BLaER1 (cell line): ENCODE measurements around the gene IDH3G.
A peak's percentile ranks its signal among the peaks of the same experiment; 100 is the strongest.

ENCODE experiments used
- H3K27ac ChIP-seq: shearing (Covaris generic); formaldehyde crosslinking; 2 replicates; pipeline ENCODE4 v1.8.1; 2022
- H3K27me3 ChIP-seq: shearing (Covaris generic); formaldehyde crosslinking; 2 replicates; pipeline ENCODE4 v1.8.1; 2022
- H3K36me3 ChIP-seq: shearing (Covaris generic); formaldehyde crosslinking; 2 replicates; pipeline ENCODE4 v1.8.1; 2022
- H3K4me1 ChIP-seq: shearing (Covaris generic); formaldehyde crosslinking; 2 replicates; pipeline ENCODE4 v1.8.1; 2022
- H3K4me2 ChIP-seq: shearing (Covaris generic); formaldehyde crosslinking; 2 replicates; pipeline ENCODE4 v1.8.1; 2022
- H3K4me3 ChIP-seq: shearing (Covaris generic); formaldehyde crosslinking; 2 replicates; pipeline ENCODE4 v1.8.1; 2022
- H3K9ac ChIP-seq: shearing (Covaris generic); formaldehyde crosslinking; 2 replicates; pipeline ENCODE4 v1.8.1; 2022
- H3K9me3 ChIP-seq: shearing (Covaris generic); formaldehyde crosslinking; 2 replicates; pipeline ENCODE4 v1.8.1; 2022
- H4K20me1 ChIP-seq: shearing (Covaris generic); formaldehyde crosslinking; 2 replicates; pipeline ENCODE4 v1.8.1; 2022
- Cebpa-rat ChIP-seq: shearing (Covaris generic); IDR thresholded peaks from 2 replicates; pipeline ENCODE4 v1.8.1; 2022

The IDH3G gene

GRCh38 chrX:153780678-153781427 is 13.3 kb downstream of the IDH3G start, which contains the start of gene SRPK3:
Gene SRPK3, plus strand, starts transcription at chrX:153781041. Its CDS starts 46 bp downstream, at chrX:153781087.
- Histone ChIP-seq H3K36me3 (peaks cover 26% of the 10 kb centered on the region), H3K9ac (peak within 1 kb of the TSS; percentile 65), H3K27ac (peak within 1 kb of the TSS; percentile 77), H3K4me1 (peaks cover 66% of the 10 kb centered on the region), H3K4me3 (peak within 1 kb of the TSS; percentile 52), H3K27me3 (peaks cover 5% of the 10 kb centered on the region; the same call in 1 of the 2 replicates), H4K20me1 (peaks cover 10% of the 10 kb centered on the region; the same call in 1 of the 2 replicates), H3K4me2 (peak within 1 kb of the TSS; percentile 76), H3K9me3 (peaks cover 20% of the 10 kb centered on the region)
- no peak for TF ChIP-seq Cebpa-rat

GRCh38 chrX:153779891-153780677 is 14.1 kb downstream of the IDH3G start:
- no peak for TF ChIP-seq Cebpa-rat
- H3K4me2 ChIP-seq = peak overlapping the region; percentile 76
- peaks cover 4% of the 10 kb centered on the region; the same call in 1 of the 2 replicates for H3K27me3 ChIP-seq
- peaks cover 64% of the 10 kb centered on the region for H3K4me1 ChIP-seq
- peak overlapping the region; percentile 65 for H3K9ac ChIP-seq
- H3K27ac ChIP-seq = peak overlapping the region; percentile 77
- peaks cover 28% of the 10 kb centered on the region for H3K9me3 ChIP-seq
- H3K4me3 ChIP-seq = peak overlapping the region; percentile 52
- peaks cover 19% of the 10 kb centered on the region for H3K36me3 ChIP-seq
- peaks cover 10% of the 10 kb centered on the region; the same call in 1 of the 2 replicates for H4K20me1 ChIP-seq

DNA sequence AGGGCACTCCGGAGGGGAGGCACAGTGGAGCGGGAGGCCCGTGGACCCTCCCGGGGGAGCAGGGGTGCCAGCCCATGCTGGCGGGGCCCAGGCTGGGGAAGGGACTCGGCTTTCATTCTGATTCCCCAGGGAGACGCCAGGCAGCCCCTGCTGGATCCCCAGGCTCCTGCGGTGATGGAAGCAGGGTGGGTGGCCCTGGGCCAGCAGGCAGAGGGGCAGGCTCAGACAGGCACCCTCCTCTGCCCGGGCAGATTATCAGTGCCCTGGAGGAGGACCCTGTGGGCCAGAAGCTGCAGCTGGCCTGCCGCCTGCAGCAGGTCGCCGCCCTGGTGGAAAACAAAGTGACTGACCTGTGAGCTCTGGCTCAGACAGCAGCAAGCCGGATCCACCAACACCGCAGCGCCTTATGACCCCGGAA is 15.5 kb downstream of the IDH3G start:
- peaks cover 61% of the 10 kb centered on the region for H3K4me1 ChIP-seq
- peaks cover 4% of the 10 kb centered on the region; the same call in 1 of the 2 replicates for H3K27me3 ChIP-seq
- peaks cover 30% of the 10 kb centered on the region for H3K9me3 ChIP-seq
- H3K4me3 ChIP-seq = no peak overlapping the region
- H3K9ac ChIP-seq = no peak overlapping the region
- H3K4me2 ChIP-seq = no peak overlapping the region
- no peak overlapping the region for H3K27ac ChIP-seq
- H4K20me1 ChIP-seq = peaks cover 10% of the 10 kb centered on the region; the same call in 1 of the 2 replicates
- no peak for TF ChIP-seq Cebpa-rat
- H3K36me3 ChIP-seq = peaks cover 14% of the 10 kb centered on the region

DNA sequence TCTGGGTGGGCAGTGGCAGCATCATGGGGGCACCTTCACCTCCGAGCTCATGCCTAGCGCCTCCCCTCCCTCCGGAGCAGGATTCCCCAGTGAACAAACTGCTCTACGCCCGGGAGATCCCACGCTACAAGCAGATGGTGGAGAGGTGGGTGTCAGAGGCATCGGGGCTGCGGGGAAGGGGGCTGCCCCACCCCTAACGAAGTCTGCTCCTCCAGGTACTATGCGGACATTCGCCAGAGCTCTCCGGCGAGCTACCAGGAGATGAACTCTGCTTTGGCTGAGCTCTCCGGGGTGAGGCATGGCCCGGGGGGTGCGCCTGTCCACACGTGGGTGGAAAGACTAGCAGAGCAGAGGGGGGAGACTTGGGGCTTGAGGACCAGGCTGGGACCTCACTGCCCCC is 16.0 kb downstream of the IDH3G start:
- H3K4me1 ChIP-seq = peaks cover 56% of the 10 kb centered on the region
- no peak overlapping the region for H3K4me2 ChIP-seq
- peaks cover 4% of the 10 kb centered on the region; the same call in 1 of the 2 replicates for H3K27me3 ChIP-seq
- peaks cover 10% of the 10 kb centered on the region; the same call in 1 of the 2 replicates for H4K20me1 ChIP-seq
- no peak for TF ChIP-seq Cebpa-rat
- no peak overlapping the region for H3K4me3 ChIP-seq
- H3K36me3 ChIP-seq = peaks cover 9% of the 10 kb centered on the region; the same call in 1 of the 2 replicates
- peaks cover 35% of the 10 kb centered on the region; the same call in 1 of the 2 replicates for H3K9me3 ChIP-seq
- no peak overlapping the region for H3K9ac ChIP-seq
- H3K27ac ChIP-seq = no peak overlapping the region

- TF ChIP-seq Cebpa-rat = no peak
- H3K4me1 ChIP-seq = peaks cover 55% of the 10 kb centered on the region
- H3K9me3 ChIP-seq = peaks cover 35% of the 10 kb centered on the region; the same call in 1 of the 2 replicates
- H3K36me3 ChIP-seq = 0 out of 2 replicates have a peak, but pooled peaks cover 2% of the 10 kb centered on the region
- peaks cover 3% of the 10 kb centered on the region; the same call in 1 of the 2 replicates for H3K27me3 ChIP-seq
- H3K4me3 ChIP-seq = no peak overlapping the region
- H3K27ac ChIP-seq = no peak overlapping the region
- peaks cover 7% of the 10 kb centered on the region; the same call in 1 of the 2 replicates for H4K20me1 ChIP-seq
- H3K4me2 ChIP-seq = no peak overlapping the region
- no peak overlapping the region for H3K9ac ChIP-seq
Measured at GRCh38 chrX:153777261-153778090, 16.7 kb downstream of the IDH3G start.

- no peak overlapping the region for H3K9ac ChIP-seq
Measured at GRCh38 chrX:153776611-153777045, 17.5 kb downstream of the IDH3G start.

DNA sequence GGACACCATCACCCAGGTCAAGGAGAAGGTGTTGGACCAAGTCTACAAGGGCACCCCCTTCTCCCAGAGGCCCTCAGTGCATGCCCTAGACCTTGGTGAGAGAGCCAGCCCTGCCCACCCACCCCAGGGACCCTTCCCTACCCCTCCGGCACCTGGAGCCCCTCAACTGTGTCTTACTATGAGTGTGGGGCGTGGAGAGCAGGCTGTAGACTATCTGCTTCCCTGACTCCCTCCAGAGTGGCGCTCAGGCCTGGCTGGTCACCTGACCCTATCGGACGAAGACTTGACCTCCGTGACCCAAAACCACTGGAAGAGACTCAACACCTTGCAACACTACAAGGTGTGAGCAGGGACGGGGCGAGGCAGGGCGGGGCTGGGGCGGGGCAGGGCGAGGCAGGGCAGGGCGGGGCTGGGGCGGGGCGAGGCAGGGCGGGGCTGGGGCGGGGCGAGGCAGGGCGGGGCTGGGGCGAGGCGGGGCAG is 18.0 kb downstream of the IDH3G start:
- H3K4me3 ChIP-seq = no peak overlapping the region
- no peaks in the 10 kb centered on the region for H3K36me3 ChIP-seq
- H4K20me1 ChIP-seq = no peaks in the 10 kb centered on the region; the same call in 1 of the 2 replicates
- no peaks in the 10 kb centered on the region; the same call in 1 of the 2 replicates for H3K27me3 ChIP-seq
- H3K27ac ChIP-seq = no peak overlapping the region
- H3K4me2 ChIP-seq = no peak overlapping the region
- TF ChIP-seq Cebpa-rat = no peak
- H3K9me3 ChIP-seq = peaks cover 32% of the 10 kb centered on the region; the same call in 1 of the 2 replicates
- H3K9ac ChIP-seq = no peak overlapping the region
- peaks cover 48% of the 10 kb centered on the region for H3K4me1 ChIP-seq

More at GRCh38 chrX:153776611-153777045, 17.5 kb downstream of the IDH3G start:
- peaks cover 53% of the 10 kb centered on the region for H3K4me1 ChIP-seq
- H3K9me3 ChIP-seq = peaks cover 32% of the 10 kb centered on the region; the same call in 1 of the 2 replicates
- TF ChIP-seq Cebpa-rat = no peak
- H3K4me2 ChIP-seq = no peak overlapping the region
- no peak overlapping the region for H3K27ac ChIP-seq
- no peaks in the 10 kb centered on the region; the same call in 1 of the 2 replicates for H4K20me1 ChIP-seq
- H3K4me3 ChIP-seq = no peak overlapping the region
- no peaks in the 10 kb centered on the region for H3K36me3 ChIP-seq
- no peaks in the 10 kb centered on the region; the same call in 1 of the 2 replicates for H3K27me3 ChIP-seq

- Histone ChIP-seq H3K36me3 (no peaks in the 10 kb centered on the region), H3K4me1 (peaks cover 42% of the 10 kb centered on the region), H3K27ac (no peak overlapping the region), H3K4me3 (no peak overlapping the region), H4K20me1 (no peaks in the 10 kb centered on the region; the same call in 1 of the 2 replicates), H3K4me2 (no peak overlapping the region), H3K27me3 (no peaks in the 10 kb centered on the region; the same call in 1 of the 2 replicates), H3K9me3 (peaks cover 32% of the 10 kb centered on the region; the same call in 1 of the 2 replicates), H3K9ac (no peak overlapping the region)
- TF ChIP-seq Cebpa-rat = no peak
Measured at GRCh38 chrX:153775293-153776119, 18.7 kb downstream of the IDH3G start.
